PC-3 (cell line): Measurements from ENCODE around the gene FNBP1L. TPM values are rescaled to one million over a fixed set of nuclear protein-coding genes. Genes with fewer than 3 reads are reported as not detected.

Experiments
- ATAC-seq: fragments of 200-7000 bp; cut with Tn5 transposase; 2 replicates; pipeline ENCODE4 v1.9.1; 2020; ENCODE audit warnings: mild to moderate bottlenecking, moderate library complexity
- BruUV-seq: library from RNA; stranded (reverse); fragments of 400-500 nt; replicated peaks from 2 replicates; lab custom pipeline; 2021; lab: Mats Ljungman, UMichigan
- CTCF ChIA-PET: fragments of 300-600 bp; sonication (Branson Sonifier 250); formaldehyde crosslinking; loops from one replicate; lab custom pipeline; 2022; ENCODE audit warnings: antibody characterized with exemption; lab: Charles Lee
- POLR2A ChIA-PET: fragments of 300-600 bp; sonication (Branson Sonifier 250); formaldehyde crosslinking; loops from one replicate; lab custom pipeline; 2022; ENCODE audit warnings: antibody characterized with exemption; ENCODE audit not compliant: unreplicated experiment; lab: Charles Lee
- DNase-seq: peaks from one replicate; pipeline ENCODE4 v3.0.0-alpha.2; 2015
- H2AFZ ChIP-seq: fragments of 300-600 bp; sonication (generic); 2 replicates; pipeline ENCODE4 v1.6.0; 2016; ENCODE audit warnings: antibody characterized with exemption, low read length
- H3F3A ChIP-seq: fragments of 300-600 bp; sonication (generic); one replicate; pipeline ENCODE4 v1.6.0; 2017; ENCODE audit warnings: antibody characterized with exemption, low read length, control low read depth, mild to moderate bottlenecking; ENCODE audit not compliant: unreplicated experiment
- H3K27ac ChIP-seq: fragments of 300-600 bp; sonication (generic); 2 replicates; pipeline ENCODE4 v1.5.1; 2016; ENCODE audit warnings: mild to moderate bottlenecking, low read length
- H3K27me3 ChIP-seq: fragments of 300-600 bp; sonication (generic); 2 replicates; pipeline ENCODE4 v1.6.1; 2016; ENCODE audit warnings: low read length, mixed read lengths
- H3K36me3 ChIP-seq: fragments of 300-600 bp; sonication (generic); 2 replicates; pipeline ENCODE4 v1.6.1; 2016; ENCODE audit warnings: low read depth, mixed run types, low read length, mixed read lengths
- H3K4me1 ChIP-seq: fragments of 300-600 bp; sonication (generic); 2 replicates; pipeline ENCODE4 v1.5.1; 2016; ENCODE audit warnings: low read length; ENCODE audit not compliant: insufficient read depth
- H3K4me2 ChIP-seq: fragments of 300-600 bp; sonication (generic); 2 replicates; pipeline ENCODE4 v1.6.0; 2016; ENCODE audit warnings: low read length
- H3K4me3 ChIP-seq: fragments of 300-600 bp; sonication (generic); 2 replicates; pipeline ENCODE4 v1.5.1; 2016; ENCODE audit warnings: mild to moderate bottlenecking, low read length, mixed read lengths
- H3K79me2 ChIP-seq: fragments of 300-600 bp; sonication (generic); 2 replicates; pipeline ENCODE4 v1.6.1; 2017; ENCODE audit warnings: low read length, mixed read lengths
- H3K9ac ChIP-seq: fragments of 300-600 bp; sonication (generic); 2 replicates; pipeline ENCODE4 v1.6.0; 2016; ENCODE audit warnings: mild to moderate bottlenecking, low read length
- H3K9me2 ChIP-seq: fragments of 300-600 bp; sonication (generic); replicated peaks from 2 replicates; pipeline ENCODE4 v1.6.1; 2016; ENCODE audit warnings: mixed run types, low read length, mixed read lengths
- H3K9me3 ChIP-seq: fragments of 300-600 bp; sonication (generic); 2 replicates; pipeline ENCODE4 v1.6.1; 2016; ENCODE audit warnings: low read length, mixed read lengths
- H4K20me1 ChIP-seq: fragments of 300-600 bp; sonication (generic); 2 replicates; pipeline ENCODE4 v1.6.1; 2016; ENCODE audit warnings: low read length, mixed read lengths
- CTCF ChIP-seq: fragments of 300-600 bp; sonication (generic); conservative IDR thresholded peaks from 2 replicates; pipeline ENCODE4 v1.5.1; 2017; ENCODE audit warnings: antibody characterized with exemption, low read depth, mild to moderate bottlenecking, low read length
- EZH2 ChIP-seq: fragments of 300-600 bp; sonication (generic); IDR thresholded peaks from one replicate; pipeline ENCODE4 v1.6.1; 2017; ENCODE audit warnings: antibody characterized with exemption, mild to moderate bottlenecking, low read length; ENCODE audit not compliant: unreplicated experiment
- EZH2phosphoT487 ChIP-seq: fragments of 300-600 bp; sonication (generic); IDR thresholded peaks from 2 replicates; pipeline ENCODE4 v1.6.1; 2018; ENCODE audit warnings: mild to moderate bottlenecking, antibody characterized with exemption, low read length, borderline replicate concordance
- intact Hi-C: fragments of 100-400 bp; cut with micrococcal nuclease; formaldehyde crosslinking; loops from 2 replicates; pipeline ENCODE4 v1.9.0; 2023
- total RNA-seq: library from RNA; depleted of rRNA; stranded (reverse); fragments of >200 nt; gene quantifications from 2 replicates; pipeline ENCODE4 v1.2.3, GENCODE V29; 2014

Gene FNBP1L
- total RNA-seq, 1 experiment from 2014 or later, result 28.3 TPM

- Histone ChIP-seq H3K4me1 (peaks cover 6% of the 10 kb centered on the region; the same call in 1 of the 2 replicates), H3K9me2 (no peaks in the 10 kb centered on the region), H4K20me1 (no peaks in the 10 kb centered on the region), H2AFZ (no peak overlapping the region), H3K79me2 (no peaks in the 10 kb centered on the region), H3K4me2 (no peak overlapping the region), H3K27me3 (no peaks in the 10 kb centered on the region), H3F3A (no peaks in the 10 kb centered on the region), H3K9me3 (no peaks in the 10 kb centered on the region), H3K9ac (no peak overlapping the region), H3K36me3 (no peaks in the 10 kb centered on the region), H3K4me3 (no peak overlapping the region), H3K27ac (no peak overlapping the region)
- ATAC-seq (no peak), DNase-seq (no peak)
- ChIA-PET POLR2A (no interaction called here), CTCF (interaction anchor here (0.5 kb wide), 1 partner anchor 84 kb away, joined by 3 read pairs; no protein-coding TSS in a partner anchor)
- intact Hi-C loops, result no loop called here
- TF ChIP-seq EZH2, result no peak
- no peak for TF ChIP-seq EZH2phosphoT487
- no peak for TF ChIP-seq CTCF
- no TSS peak for BruUV-seq
Measured at GRCh38 chr1:93435443-93435842, 12.5 kb upstream of the FNBP1L start.

- H3F3A ChIP-seq, result no peaks in the 10 kb centered on the region
- H3K9ac ChIP-seq, result no peak overlapping the region
- H2AFZ ChIP-seq, result no peak overlapping the region
- intact Hi-C loops, result no loop called here
- no peaks in the 10 kb centered on the region for H3K36me3 ChIP-seq
- CTCF ChIA-PET, result no interaction called here
- no peak for DNase-seq
- TF ChIP-seq EZH2phosphoT487 (no peak), CTCF (no peak), EZH2 (no peak)
- ATAC-seq, result no peak
- BruUV-seq, result no TSS peak
- no peaks in the 10 kb centered on the region for H3K9me2 ChIP-seq
- POLR2A ChIA-PET, result interaction anchor here (0.6 kb wide), 1 partner anchor 17 kb away, joined by 3 read pairs; no protein-coding TSS in a partner anchor
- H3K27me3 ChIP-seq, result no peaks in the 10 kb centered on the region
- H4K20me1 ChIP-seq, result no peaks in the 10 kb centered on the region
- peaks cover 7% of the 10 kb centered on the region; the same call in 1 of the 2 replicates for H3K4me1 ChIP-seq
- no peak overlapping the region for H3K4me2 ChIP-seq
- no peaks in the 10 kb centered on the region for H3K9me3 ChIP-seq
- H3K79me2 ChIP-seq, result no peaks in the 10 kb centered on the region
- H3K4me3 ChIP-seq, result no peak overlapping the region
- no peak overlapping the region for H3K27ac ChIP-seq
Measured at GRCh38 chr1:93436496-93436895, 11.4 kb upstream of the FNBP1L start.

GRCh38 chr1:93437976-93438605 lies 9.8 kb upstream of the FNBP1L start:
- Histone ChIP-seq H3K27me3 (no peaks in the 10 kb centered on the region), H4K20me1 (no peaks in the 10 kb centered on the region), H3K9ac (no peak overlapping the region), H2AFZ (peak overlapping the region; percentile 51), H3K4me3 (peak overlapping the region; percentile 52), H3K9me2 (no peaks in the 10 kb centered on the region), H3K36me3 (no peaks in the 10 kb centered on the region), H3K9me3 (no peaks in the 10 kb centered on the region), H3K4me1 (peaks cover 17% of the 10 kb centered on the region), H3K27ac (no peak overlapping the region), H3K4me2 (peak overlapping the region; percentile 76), H3F3A (no peaks in the 10 kb centered on the region), H3K79me2 (no peaks in the 10 kb centered on the region)
- no TSS peak for BruUV-seq
- peak; percentile 84 for DNase-seq
- intact Hi-C loops, result loop anchor here (1.0 kb wide), 2 partner anchors 134 to 375 kb away; no protein-coding TSS in a partner anchor
- TF ChIP-seq CTCF (peak; percentile 83), EZH2 (no peak)
- ATAC-seq, result peak; percentile 75
- CTCF ChIA-PET, result interaction anchor here (0.9 kb wide), 1 partner anchor 359 kb away, joined by 3 read pairs; the partner anchor contains the start of gene MTF2
- POLR2A ChIA-PET, result no interaction called here
